Measurements from ENCODE around the gene UNK.

DNA sequence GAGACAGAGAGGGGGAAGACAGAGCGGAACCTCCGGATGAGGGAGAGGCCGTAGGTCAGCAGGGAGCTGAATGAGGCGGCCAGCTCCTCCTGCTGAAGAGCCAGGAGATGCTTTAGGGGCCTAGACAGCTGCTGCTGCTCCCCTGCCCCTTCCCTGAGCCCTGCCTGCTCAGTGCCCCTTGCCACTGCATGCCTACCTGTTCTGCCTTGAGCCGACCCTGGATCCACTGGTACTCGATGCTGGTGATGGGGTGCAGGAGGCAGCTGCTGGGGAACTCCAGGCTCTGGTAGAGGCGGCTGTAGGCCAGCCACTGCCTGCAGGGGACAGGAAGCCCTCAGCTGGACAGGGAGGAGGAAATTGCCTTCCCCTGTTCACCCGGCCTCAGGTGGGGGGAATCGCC lies 52.0 kb downstream of the UNK start:
- TF ChIP-seq EP300 (IDR thresholded peaks at IDR 0.05): no peak
- TF ChIP-seq POLR2A (IDR thresholded peaks at IDR 0.05): no peak
- TF ChIP-seq, protein P1, sequence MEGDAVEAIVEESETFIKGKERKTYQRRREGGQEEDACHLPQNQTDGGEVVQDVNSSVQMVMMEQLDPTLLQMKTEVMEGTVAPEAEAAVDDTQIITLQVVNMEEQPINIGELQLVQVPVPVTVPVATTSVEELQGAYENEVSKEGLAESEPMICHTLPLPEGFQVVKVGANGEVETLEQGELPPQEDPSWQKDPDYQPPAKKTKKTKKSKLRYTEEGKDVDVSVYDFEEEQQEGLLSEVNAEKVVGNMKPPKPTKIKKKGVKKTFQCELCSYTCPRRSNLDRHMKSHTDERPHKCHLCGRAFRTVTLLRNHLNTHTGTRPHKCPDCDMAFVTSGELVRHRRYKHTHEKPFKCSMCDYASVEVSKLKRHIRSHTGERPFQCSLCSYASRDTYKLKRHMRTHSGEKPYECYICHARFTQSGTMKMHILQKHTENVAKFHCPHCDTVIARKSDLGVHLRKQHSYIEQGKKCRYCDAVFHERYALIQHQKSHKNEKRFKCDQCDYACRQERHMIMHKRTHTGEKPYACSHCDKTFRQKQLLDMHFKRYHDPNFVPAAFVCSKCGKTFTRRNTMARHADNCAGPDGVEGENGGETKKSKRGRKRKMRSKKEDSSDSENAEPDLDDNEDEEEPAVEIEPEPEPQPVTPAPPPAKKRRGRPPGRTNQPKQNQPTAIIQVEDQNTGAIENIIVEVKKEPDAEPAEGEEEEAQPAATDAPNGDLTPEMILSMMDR (IDR thresholded peaks at IDR 0.05): no peak
- no peak for TF ChIP-seq POLR2AphosphoS5 (IDR thresholded peaks at IDR 0.05)

Measured in sigmoid colon (tissue), 4 donors.